ENCODE data around the gene TXNDC8. TPM values are rescaled to one million over a fixed set of nuclear protein-coding genes. Genes with fewer than 3 reads are reported as not detected.

Gene TXNDC8
- total and polyA plus RNA-seq, 2 experiments from 2014 or later, result not detected

- Histone ChIP-seq H3K27ac (no peak overlapping the region), H3K9me3 (ENCODE audit: low read depth) (no peaks in the 10 kb centered on the region), H3K4me1 (ENCODE audit: insufficient read depth) (no peaks in the 10 kb centered on the region), H3K79me2 (no peaks in the 10 kb centered on the region), H3K27me3 (no peaks in the 10 kb centered on the region), H3K4me2 (no peak overlapping the region), H3K36me3 (replicated peaks; ENCODE audit: insufficient read depth, low read depth) (no peaks in the 10 kb centered on the region), H4K20me1 (ENCODE audit: insufficient read depth, poor library complexity, severe bottlenecking) (no peaks in the 10 kb centered on the region), H3K9me2 (replicated peaks; ENCODE audit: insufficient read depth) (no peaks in the 10 kb centered on the region), H3K4me3 (no peak overlapping the region), H2AFZ (no peak overlapping the region)
- TF ChIP-seq EZH2 (IDR thresholded peaks at IDR 0.05; ENCODE audit: borderline replicate concordance) (no peak), EZH2phosphoT487 (IDR thresholded peaks at IDR 0.05; ENCODE audit: low read depth, severe bottlenecking, unreplicated experiment) (no peak)
- TF ChIP-seq, protein P1, sequence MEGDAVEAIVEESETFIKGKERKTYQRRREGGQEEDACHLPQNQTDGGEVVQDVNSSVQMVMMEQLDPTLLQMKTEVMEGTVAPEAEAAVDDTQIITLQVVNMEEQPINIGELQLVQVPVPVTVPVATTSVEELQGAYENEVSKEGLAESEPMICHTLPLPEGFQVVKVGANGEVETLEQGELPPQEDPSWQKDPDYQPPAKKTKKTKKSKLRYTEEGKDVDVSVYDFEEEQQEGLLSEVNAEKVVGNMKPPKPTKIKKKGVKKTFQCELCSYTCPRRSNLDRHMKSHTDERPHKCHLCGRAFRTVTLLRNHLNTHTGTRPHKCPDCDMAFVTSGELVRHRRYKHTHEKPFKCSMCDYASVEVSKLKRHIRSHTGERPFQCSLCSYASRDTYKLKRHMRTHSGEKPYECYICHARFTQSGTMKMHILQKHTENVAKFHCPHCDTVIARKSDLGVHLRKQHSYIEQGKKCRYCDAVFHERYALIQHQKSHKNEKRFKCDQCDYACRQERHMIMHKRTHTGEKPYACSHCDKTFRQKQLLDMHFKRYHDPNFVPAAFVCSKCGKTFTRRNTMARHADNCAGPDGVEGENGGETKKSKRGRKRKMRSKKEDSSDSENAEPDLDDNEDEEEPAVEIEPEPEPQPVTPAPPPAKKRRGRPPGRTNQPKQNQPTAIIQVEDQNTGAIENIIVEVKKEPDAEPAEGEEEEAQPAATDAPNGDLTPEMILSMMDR (IDR thresholded peaks at IDR 0.05; ENCODE audit: poor library complexity), result no peak
- no peak for DNase-seq (ENCODE audit: low spot score)
- 91% methylated on average over 5 of the region's 5 CpGs for WGBS (ENCODE audit: low lambda C conversion rate, missing lambda C conversion rate)
Observed at GRCh38 chr9:110329639-110330230, 7.9 kb downstream of the TXNDC8 start.

- no peak overlapping the region for H2AFZ ChIP-seq
- TF ChIP-seq EZH2 (IDR thresholded peaks at IDR 0.05; ENCODE audit: borderline replicate concordance), result no peak
- no peak for TF ChIP-seq EZH2phosphoT487 (IDR thresholded peaks at IDR 0.05; ENCODE audit: low read depth, severe bottlenecking, unreplicated experiment)
- TF ChIP-seq, protein P1 (IDR thresholded peaks at IDR 0.05; ENCODE audit: poor library complexity), result no peak
- no peak overlapping the region for H3K4me3 ChIP-seq
- H3K4me1 ChIP-seq (ENCODE audit: insufficient read depth), result no peaks in the 10 kb centered on the region
- no peak overlapping the region for H3K27ac ChIP-seq
- no peaks in the 10 kb centered on the region for H3K27me3 ChIP-seq
- no peaks in the 10 kb centered on the region for H4K20me1 ChIP-seq (ENCODE audit: insufficient read depth, poor library complexity, severe bottlenecking)
- 76% methylated on average over 1 of the region's 1 CpG for WGBS (ENCODE audit: low lambda C conversion rate, missing lambda C conversion rate)
- H3K9me3 ChIP-seq (ENCODE audit: low read depth), result no peaks in the 10 kb centered on the region
- no peak overlapping the region for H3K4me2 ChIP-seq
- no peaks in the 10 kb centered on the region for H3K9me2 ChIP-seq (replicated peaks; ENCODE audit: insufficient read depth)
- no peaks in the 10 kb centered on the region for H3K79me2 ChIP-seq
- no peaks in the 10 kb centered on the region for H3K36me3 ChIP-seq (replicated peaks; ENCODE audit: insufficient read depth, low read depth)
- no peak for DNase-seq (ENCODE audit: low spot score)
Observed at GRCh38 chr9:110328763-110329162, 8.9 kb downstream of the TXNDC8 start.

GRCh38 chr9:110327716-110328115, 9.9 kb downstream of the TXNDC8 start:
- DNase-seq (ENCODE audit: low spot score), result no peak
- no peak overlapping the region for H3K4me2 ChIP-seq

More at GRCh38 chr9:110327716-110328115, 9.9 kb downstream of the TXNDC8 start:
- H3K36me3 ChIP-seq (replicated peaks; ENCODE audit: insufficient read depth, low read depth), result no peaks in the 10 kb centered on the region
- H3K9me3 ChIP-seq (ENCODE audit: low read depth), result no peaks in the 10 kb centered on the region
- no peak overlapping the region for H3K27ac ChIP-seq
- no peak overlapping the region for H3K4me3 ChIP-seq
- no peaks in the 10 kb centered on the region for H3K79me2 ChIP-seq
- WGBS (ENCODE audit: low lambda C conversion rate, missing lambda C conversion rate), result 85% methylated on average over 1 of the region's 1 CpG
- no peak overlapping the region for H2AFZ ChIP-seq
- H3K27me3 ChIP-seq, result no peaks in the 10 kb centered on the region
- no peak for TF ChIP-seq EZH2phosphoT487 (IDR thresholded peaks at IDR 0.05; ENCODE audit: low read depth, severe bottlenecking, unreplicated experiment)
- TF ChIP-seq EZH2 (IDR thresholded peaks at IDR 0.05; ENCODE audit: borderline replicate concordance), result no peak
- TF ChIP-seq, protein P1 (IDR thresholded peaks at IDR 0.05; ENCODE audit: poor library complexity), result no peak
- no peaks in the 10 kb centered on the region for H3K9me2 ChIP-seq (replicated peaks; ENCODE audit: insufficient read depth)
- H4K20me1 ChIP-seq (ENCODE audit: insufficient read depth, poor library complexity, severe bottlenecking), result no peaks in the 10 kb centered on the region
- H3K4me1 ChIP-seq (ENCODE audit: insufficient read depth), result no peaks in the 10 kb centered on the region
